ENCODE data around the gene GPN2. TPM values are rescaled to one million over a fixed set of nuclear protein-coding genes. Genes with fewer than 3 reads are reported as not detected.

Gene GPN2
- polyA plus RNA-seq, 1 donor (not counting 4 experiments of a cell fraction or from before 2014, with no cell fraction given) = 31.9 TPM

GRCh38 chr1:26844424-26845196, 45.5 kb downstream of the GPN2 start:
- no peaks in the 10 kb centered on the region for H3K27me3 ChIP-seq (ENCODE audit: control insufficient read depth, extremely low read depth, insufficient read depth, low read length)
- H3K27ac ChIP-seq (ENCODE audit: control insufficient read depth, insufficient read depth, low read length) = no peak overlapping the region
- no peak overlapping the region for H2AFZ ChIP-seq (ENCODE audit: control insufficient read depth, low read length)
- FAIRE-seq = no peak
- H3K9me1 ChIP-seq (ENCODE audit: control insufficient read depth, extremely low read depth, insufficient read depth, low read length) = peaks cover 4% of the 10 kb centered on the region
- DNase-seq (ENCODE audit: low read depth, low spot score) = no peak
- no peak overlapping the region for H3K4me3 ChIP-seq (ENCODE audit: control insufficient read depth in 2 of 3, extremely low read depth in 1 of 3, insufficient read depth in 2 of 3, low read depth in 1 of 3, low read length in 3 of 3)
- H3K9me3 ChIP-seq (ENCODE audit: control insufficient read depth, low read depth, low read length) = no peaks in the 10 kb centered on the region
- no peak overlapping the region for H3K9ac ChIP-seq (ENCODE audit: control insufficient read depth, extremely low read depth, insufficient read depth, low read length)
- H3K36me3 ChIP-seq (ENCODE audit: control insufficient read depth in 2 of 2, extremely low read depth in 1 of 2, insufficient read depth in 2 of 2, low read length in 2 of 2) = peaks cover 13 to 21% of the 10 kb centered on the region in 2 experiments
- no peak for TF ChIP-seq CTCF (optimal IDR thresholded peaks at IDR 0.05 in 1 of 3, IDR thresholded peaks at IDR 0.05 in 1 of 3, conservative IDR thresholded peaks at IDR 0.05 in 1 of 3; ENCODE audit: extremely low read depth in 1 of 3, insufficient read depth in 2 of 3, low read length in 3 of 3)
- no peak for TF ChIP-seq EZH2 (IDR thresholded peaks at IDR 0.05; ENCODE audit: low read length)
- dilution Hi-C loops (cut with MboI; ENCODE audit: extremely low pct_ligation_motif_present, low sequenced_read_pairs) = no loop called here
- H3K4me2 ChIP-seq (ENCODE audit: control insufficient read depth, extremely low read depth, insufficient read depth, low read depth, low read length) = no peak overlapping the region
- peaks cover 4% of the 10 kb centered on the region for H3K79me2 ChIP-seq (ENCODE audit: control insufficient read depth, insufficient read depth, low read length)
- H3K4me1 ChIP-seq (ENCODE audit: control insufficient read depth, extremely low read depth, insufficient read depth, low read length) = peaks cover 18% of the 10 kb centered on the region
- H4K20me1 ChIP-seq (ENCODE audit: control insufficient read depth, extremely low read depth, insufficient read depth, low read length) = no peaks in the 10 kb centered on the region

DNA sequence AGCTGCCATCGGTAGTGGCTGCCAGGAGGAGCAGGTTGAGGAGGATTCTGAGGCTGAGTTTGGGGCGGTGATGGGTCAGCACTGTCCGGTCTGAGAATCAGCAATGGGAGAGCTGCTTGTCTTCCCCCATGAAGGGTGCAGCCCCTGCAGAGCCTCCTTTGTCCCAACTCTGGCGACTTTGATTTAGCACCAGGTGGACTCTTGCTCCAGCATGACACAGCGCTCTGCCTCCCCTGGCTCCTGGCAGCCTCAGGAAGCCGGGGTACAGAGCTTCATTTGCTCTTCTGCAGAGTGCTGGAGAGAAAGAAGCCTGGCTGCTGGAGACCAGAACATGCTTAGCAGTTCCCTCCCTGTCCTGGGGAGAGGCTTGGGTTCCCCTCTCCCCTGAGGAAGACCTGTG, 50.3 kb downstream of the GPN2 start:
- Histone ChIP-seq H3K9me3 (ENCODE audit: control insufficient read depth, low read depth, low read length) (no peaks in the 10 kb centered on the region), H3K4me1 (ENCODE audit: control insufficient read depth, extremely low read depth, insufficient read depth, low read length) (no peaks in the 10 kb centered on the region), H4K20me1 (ENCODE audit: control insufficient read depth, extremely low read depth, insufficient read depth, low read length) (no peaks in the 10 kb centered on the region), H3K36me3 (ENCODE audit: control insufficient read depth in 2 of 2, extremely low read depth in 1 of 2, insufficient read depth in 2 of 2, low read length in 2 of 2) (peaks cover 29 to 33% of the 10 kb centered on the region in 2 experiments), H3K9ac (ENCODE audit: control insufficient read depth, extremely low read depth, insufficient read depth, low read length) (no peak overlapping the region), H2AFZ (ENCODE audit: control insufficient read depth, low read length) (no peak overlapping the region), H3K27me3 (ENCODE audit: control insufficient read depth, extremely low read depth, insufficient read depth, low read length) (no peaks in the 10 kb centered on the region), H3K4me2 (ENCODE audit: control insufficient read depth, extremely low read depth, insufficient read depth, low read depth, low read length) (no peak overlapping the region), H3K27ac (ENCODE audit: control insufficient read depth, insufficient read depth, low read length) (no peak overlapping the region), H3K4me3 (ENCODE audit: control insufficient read depth in 2 of 3, extremely low read depth in 1 of 3, insufficient read depth in 2 of 3, low read depth in 1 of 3, low read length in 3 of 3) (no peak overlapping the region), H3K79me2 (ENCODE audit: control insufficient read depth, insufficient read depth, low read length) (peaks cover 4% of the 10 kb centered on the region), H3K9me1 (ENCODE audit: control insufficient read depth, extremely low read depth, insufficient read depth, low read length) (no peaks in the 10 kb centered on the region)
- DNase-seq (ENCODE audit: low read depth, low spot score) (no peak), FAIRE-seq (no peak)
- dilution Hi-C loops (cut with MboI; ENCODE audit: extremely low pct_ligation_motif_present, low sequenced_read_pairs) = no loop called here
- TF ChIP-seq CTCF (optimal IDR thresholded peaks at IDR 0.05 in 1 of 3, IDR thresholded peaks at IDR 0.05 in 1 of 3, conservative IDR thresholded peaks at IDR 0.05 in 1 of 3; ENCODE audit: extremely low read depth in 1 of 3, insufficient read depth in 2 of 3, low read length in 3 of 3) (no peak), EZH2 (IDR thresholded peaks at IDR 0.05; ENCODE audit: low read length) (no peak)

All from keratinocyte (primary cell).